ENCODE measurements around the gene TPCN1.

The TPCN1 gene

GRCh38 chr12:113226696-113227568 is 5.7 kb downstream of the TPCN1 start:
- no peak for DNase-seq

DNA sequence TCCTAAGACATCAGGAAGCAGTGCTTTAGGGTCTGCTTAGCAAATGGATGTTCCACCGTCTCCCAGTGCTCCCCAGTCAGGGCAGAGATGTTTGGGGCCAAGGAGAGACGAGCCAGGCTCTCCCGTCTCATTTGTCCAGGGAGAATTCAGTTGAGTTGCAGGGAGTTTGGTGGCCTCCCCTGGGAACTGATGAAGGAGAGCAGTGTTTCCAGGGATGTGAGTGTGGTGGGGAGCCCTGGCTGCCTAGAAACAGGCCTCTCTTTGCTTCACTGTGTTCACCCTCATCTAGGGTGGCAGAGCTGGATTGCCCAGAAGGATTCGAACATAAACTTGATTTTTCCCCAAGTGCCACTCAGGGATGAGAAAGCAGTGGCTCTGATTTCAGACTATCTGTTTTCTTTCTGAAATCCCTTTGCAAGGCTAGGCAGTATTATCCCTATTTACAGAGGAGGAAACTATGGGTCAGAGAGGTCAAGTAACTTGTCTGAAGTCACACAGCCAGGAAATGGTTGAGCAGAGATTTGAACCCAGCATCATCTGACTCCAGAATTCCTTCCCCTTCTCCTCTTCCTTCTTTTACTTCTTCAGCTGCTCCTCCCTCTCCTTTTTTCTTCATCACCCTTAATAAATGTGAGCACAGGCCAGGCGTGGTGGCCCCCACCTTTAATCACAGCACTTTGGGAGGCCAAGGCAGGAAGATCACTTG is 6.6 kb downstream of the TPCN1 start:
- DNase-seq, result no peak

DNA sequence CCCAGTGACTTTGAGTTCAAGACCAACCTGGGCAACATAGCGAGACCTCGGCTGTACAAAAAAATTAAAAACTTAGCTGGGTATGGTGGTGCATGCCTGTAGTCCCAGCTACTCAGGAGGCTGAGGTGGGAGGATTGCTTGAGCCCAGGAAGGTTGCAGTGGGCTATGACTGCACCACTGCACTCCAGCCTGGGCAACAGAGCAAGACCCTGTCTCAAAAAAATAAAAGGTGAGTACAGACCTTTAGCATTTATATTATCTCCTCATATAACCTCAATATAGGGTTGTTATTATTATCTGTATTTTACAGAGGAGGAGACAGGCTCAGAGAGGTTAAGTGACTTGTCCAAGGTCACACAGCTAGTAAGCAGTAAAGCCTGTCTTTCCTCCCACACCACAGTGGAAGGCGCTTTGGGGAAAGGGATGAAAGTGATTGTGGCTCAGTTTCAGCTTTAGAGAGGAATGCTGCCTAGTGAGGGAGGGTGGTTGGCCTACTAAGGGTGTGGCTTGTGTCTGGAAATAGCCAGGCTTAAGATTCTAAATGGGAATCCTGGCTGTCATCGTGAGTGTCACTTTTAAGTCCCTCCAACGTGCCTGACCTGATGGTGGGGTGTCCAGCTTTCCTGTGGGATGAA is 7.2 kb downstream of the TPCN1 start:
- no peak for DNase-seq

DNA sequence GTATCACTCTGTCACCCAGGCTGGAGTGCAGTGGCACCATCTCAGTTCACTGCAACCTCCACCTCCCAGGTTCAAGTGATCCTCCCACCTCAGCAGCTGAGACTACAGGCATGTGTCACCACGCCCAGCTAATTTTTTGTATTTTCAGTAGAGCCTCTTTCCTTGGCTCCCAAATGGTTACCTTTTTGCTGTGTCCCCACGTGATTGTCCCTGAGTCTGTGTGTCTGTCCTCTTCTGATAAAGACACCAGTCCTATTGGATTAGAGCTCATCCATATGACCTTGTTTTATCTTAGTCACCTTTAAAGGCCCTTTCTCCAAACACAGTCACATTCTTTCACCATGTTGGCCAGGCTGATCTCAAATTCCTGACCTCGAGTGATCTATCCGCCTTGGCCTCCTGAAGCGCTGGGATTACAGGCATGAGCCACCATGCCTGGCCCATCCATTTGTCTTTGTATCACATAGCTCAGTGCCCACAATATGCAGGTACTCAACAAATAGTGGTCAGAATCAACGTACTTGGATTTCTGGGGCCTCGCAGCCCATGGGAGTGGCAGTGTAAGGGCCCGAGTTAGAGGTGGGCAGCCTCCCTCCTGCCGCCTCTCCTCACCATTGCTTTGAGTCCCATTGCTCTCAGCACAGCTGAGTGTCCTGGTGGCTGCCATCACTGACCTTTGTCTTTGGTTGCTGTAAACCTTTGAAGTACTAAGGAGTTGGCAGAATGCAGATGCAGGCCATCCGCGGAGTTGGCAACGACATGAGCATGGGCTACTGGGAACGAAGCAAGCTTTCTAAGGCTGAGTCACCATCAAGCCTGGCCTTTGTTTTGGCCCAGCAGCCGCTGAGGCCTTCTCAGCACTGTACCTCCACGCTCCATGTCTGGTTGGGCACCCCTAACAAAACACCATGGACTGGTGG is 9.3 kb downstream of the TPCN1 start:
- no peak for DNase-seq

- DNase-seq, result no peak
Observed at GRCh38 chr12:113231235-113232088, 10.2 kb downstream of the TPCN1 start.

GRCh38 chr12:113232089-113232839 is 11.0 kb downstream of the TPCN1 start:
- DNase-seq, result no peak

DNA sequence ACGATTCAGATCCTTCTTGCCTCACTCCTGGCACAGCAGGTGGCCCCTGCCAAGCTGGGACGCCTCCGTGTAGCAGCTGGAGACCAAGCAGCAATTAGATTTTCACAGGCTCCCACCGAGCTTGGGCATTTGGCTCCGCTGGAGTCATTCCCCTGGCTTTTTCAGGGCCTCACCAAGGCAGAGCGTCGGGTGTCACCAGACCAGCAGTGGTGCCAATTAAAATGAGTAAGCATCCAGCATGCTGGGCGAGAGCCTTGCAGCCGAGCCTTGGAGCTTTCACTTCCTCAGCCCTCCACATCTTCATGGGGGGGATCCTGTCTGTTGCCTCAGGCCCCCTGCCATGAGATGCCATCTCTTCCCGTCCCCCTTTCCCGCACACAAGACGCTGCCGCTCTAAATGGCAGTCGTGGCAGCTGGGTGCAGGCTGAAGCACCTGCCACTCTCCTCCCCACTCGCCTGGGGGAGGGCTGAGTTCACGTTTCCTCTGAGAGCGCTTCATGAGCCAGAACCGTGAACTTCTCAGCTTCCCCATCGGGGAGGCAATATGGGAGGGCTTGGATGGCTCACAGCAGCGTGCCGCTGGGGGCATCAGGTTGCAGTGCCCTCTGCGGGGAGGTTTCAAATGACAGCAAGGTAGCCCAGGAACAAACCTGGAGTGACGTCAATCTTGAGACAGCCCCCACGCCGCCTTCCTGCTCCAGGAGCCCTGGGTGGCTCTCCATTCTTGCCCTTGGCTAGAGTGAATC is 11.7 kb downstream of the TPCN1 start:
- peak; percentile 31 for DNase-seq

DNA sequence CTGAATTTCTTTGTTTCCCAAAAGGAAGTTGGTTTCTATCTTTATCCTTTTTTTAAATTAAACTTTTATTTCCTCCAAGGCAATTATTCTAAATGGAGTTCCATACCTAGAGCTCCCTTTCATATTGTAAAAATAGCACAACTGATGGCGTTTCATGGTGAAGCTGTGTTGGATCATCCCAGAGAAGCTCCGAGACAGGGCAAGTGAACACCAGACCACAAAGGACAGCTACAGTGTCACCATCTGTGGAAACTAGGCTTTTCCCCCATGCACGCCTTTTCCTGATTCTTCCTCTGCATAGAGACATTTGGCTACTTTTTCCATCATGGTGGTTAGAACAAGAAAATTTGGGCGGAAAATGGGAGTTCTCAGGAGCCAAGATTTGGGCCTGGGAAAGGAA is 12.7 kb downstream of the TPCN1 start:
- DNase-seq, result no peak

- no peak for DNase-seq
Observed at GRCh38 chr12:113234483-113234882, 13.2 kb downstream of the TPCN1 start.

GRCh38 chr12:113235976-113236375 is 14.7 kb downstream of the TPCN1 start:
- no peak for DNase-seq

- no peak for DNase-seq
Observed at GRCh38 chr12:113236539-113237399, 15.5 kb downstream of the TPCN1 start.

DNA sequence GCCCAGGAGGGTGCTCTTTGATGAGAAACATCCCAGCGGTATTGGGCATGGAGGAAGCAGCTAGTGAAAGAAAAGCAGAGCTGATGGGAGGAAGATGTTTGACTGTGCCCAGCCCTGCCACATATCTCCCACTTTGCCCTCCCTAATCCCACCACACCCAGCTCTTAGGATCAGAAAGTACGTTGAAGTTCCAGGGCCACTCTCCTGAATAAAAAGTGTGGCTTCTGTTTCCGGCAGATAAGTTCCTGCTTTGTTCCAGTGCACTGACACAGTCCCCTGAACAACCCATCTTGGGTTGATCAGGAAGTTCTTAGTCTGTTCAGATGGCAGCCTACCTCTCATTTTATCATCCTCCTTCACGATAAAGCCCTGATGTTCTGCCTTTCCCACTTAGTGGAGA is 16.5 kb downstream of the TPCN1 start:
- no peak for DNase-seq

GRCh38 chr12:113238309-113238708 is 17.0 kb downstream of the TPCN1 start:
- no peak for DNase-seq

DNA sequence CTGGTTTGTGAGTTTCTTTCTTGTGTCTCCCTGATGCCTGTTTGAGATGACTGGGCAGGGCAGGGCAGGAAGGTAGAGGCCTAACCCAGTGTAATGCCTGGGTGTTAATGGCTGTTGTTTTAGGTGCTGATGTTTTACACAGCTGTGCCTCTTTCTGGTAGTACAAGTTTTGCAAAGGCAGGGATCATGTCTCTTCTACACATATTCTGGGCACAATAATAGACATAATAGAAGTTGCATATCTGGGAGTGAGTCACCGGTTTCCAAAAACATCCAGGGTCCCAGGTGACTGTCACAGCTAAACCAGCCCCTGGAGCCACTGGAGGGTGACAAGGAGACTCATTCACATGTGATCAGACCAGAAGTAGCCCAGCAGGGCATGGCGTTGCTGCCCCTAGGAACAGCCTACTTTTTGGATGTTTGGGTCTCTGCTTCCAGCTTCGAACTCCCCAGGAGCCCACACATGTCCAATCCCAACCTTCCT is 18.1 kb downstream of the TPCN1 start:
- no peak for DNase-seq

DNA sequence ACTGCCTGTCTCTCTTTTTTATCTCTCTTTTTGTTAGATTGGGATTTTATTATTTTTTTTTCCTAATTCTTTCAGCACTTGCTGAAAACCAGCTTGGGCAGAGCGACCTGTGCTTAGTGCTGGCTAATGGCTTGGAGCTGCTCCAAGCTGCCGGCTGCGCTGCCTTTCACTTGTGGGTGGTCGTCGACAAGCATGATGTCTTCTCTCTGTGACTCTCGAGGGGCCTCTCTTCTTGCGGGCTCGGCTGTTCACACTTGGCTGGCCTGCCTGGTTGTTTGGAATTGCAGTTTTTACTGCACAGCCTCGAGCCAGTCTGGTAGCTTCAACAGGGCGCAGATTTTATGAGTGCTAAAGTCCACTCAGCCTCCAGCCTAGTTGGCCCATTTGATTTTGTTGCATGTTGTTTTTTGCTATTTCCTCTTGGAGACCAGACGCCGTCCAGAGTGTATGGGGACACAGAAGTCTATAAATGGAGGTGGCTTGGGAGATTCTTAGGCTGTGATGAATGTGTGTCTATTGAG is 18.6 kb downstream of the TPCN1 start:
- no peak for DNase-seq

GRCh38 chr12:113240395-113240794 is 19.1 kb downstream of the TPCN1 start:
- no peak for DNase-seq

DNA sequence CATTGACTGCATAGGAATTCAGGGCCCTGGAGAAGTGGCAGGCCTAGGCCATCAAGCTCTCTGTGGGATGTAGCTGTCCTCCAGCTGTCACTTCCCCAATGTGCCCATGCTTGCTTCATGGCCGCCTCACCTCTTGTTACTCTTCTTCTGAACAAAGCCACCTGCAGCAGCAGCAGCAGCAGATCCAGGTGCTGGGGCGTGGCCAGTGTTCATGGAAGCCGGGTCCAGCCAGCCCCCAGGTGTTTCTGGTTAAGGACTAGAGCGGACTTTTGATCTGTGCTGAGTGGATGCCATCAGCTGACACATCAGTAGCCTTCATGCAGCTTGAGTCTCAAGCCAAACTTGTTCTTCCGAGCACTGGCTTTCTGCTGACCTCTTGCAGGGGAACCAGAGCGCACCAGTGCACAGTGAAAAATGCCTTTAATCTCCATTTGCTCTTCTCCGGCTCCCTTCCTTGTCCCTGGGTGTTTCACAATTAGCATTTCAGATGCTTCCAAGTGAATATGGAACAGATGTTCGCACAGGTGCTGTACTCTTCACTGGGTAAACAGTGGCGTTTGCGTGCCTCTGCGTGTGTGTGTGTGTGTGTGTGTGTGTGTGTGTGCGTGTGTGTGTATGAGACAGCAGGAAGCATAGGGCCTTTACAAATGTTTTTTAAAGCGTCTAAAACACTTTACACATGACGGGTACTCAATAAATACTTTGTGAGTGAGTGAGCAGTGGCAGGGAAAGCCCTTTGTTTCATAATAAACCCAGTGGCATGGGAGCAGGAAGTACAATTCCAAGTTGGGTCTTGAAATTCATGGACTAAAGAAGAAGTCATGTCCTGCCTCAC is 20.1 kb downstream of the TPCN1 start:
- DNase-seq, result no peak

GRCh38 chr12:113242026-113242418 is 20.8 kb downstream of the TPCN1 start:
- no peak for DNase-seq
